ENCODE measurements around the gene PVRIG. TPM values are rescaled to one million over a fixed set of nuclear protein-coding genes. Genes with fewer than 3 reads are reported as not detected.
A peak's percentile ranks its signal among the peaks of the same experiment; 100 is the strongest.
"Not testable (repeated sequence)": the region's sequence is repeated elsewhere in the genome, so short reads cannot be mapped to it uniquely, and the experiment has no call there.

PVRIG gene
- total RNA-seq (not detected in 2 replicates), polyA plus RNA-seq (1.4 TPM in 2 replicates)

DNA sequence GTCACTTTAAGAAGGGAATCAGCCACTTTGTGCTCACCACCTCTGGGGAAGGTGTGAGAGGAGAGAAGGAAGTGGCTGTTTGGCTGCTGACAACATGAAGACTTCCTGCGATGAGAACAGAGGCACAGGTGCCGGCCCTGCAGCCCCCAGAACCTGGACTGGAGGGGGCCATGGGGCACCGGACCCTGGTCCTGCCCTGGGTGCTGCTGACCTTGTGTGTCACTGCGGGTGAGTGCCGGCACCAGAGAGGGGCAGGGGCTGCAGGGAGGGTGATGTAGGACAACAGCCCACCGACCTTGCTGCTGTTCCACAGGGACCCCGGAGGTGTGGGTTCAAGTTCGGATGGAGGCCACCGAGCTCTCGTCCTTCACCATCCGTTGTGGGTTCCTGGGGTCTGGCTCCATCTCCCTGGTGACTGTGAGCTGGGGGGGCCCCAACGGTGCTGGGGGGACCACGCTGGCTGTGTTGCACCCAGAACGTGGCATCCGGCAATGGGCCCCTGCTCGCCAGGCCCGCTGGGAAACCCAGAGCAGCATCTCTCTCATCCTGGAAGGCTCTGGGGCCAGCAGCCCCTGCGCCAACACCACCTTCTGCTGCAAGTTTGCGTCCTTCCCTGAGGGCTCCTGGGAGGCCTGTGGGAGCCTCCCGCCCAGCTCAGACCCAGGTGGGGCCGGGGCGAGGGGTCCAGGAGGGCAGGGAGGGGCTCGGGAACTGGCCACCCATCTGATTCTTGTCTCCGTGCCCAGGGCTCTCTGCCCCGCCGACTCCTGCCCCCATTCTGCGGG, at the start of gene PVRIG:
PVRIG (plus strand) TSS at position 149 of the 785 bp plus-strand sequence; CDS start at position 171, 22 bp downstream.
- H3K4me1 ChIP-seq (ENCODE audit: insufficient read depth); H3K9me2 ChIP-seq (replicated peaks; ENCODE audit: insufficient read depth); H3K9me3 ChIP-seq (ENCODE audit: low read depth); H3K27me3 ChIP-seq; H3K4me3 ChIP-seq; H3K36me3 ChIP-seq (replicated peaks; ENCODE audit: insufficient read depth, low read depth); H3K27ac ChIP-seq; H2AFZ ChIP-seq; H4K20me1 ChIP-seq (ENCODE audit: insufficient read depth, poor library complexity, severe bottlenecking); H3K79me2 ChIP-seq; H3K4me2 ChIP-seq; DNase-seq (ENCODE audit: low spot score): not testable (repeated sequence)
- 95% methylated on average over 18 of the region's 27 CpGs for whole genome bisulfite sequencing (ENCODE audit: low lambda C conversion rate, missing lambda C conversion rate)

- TF ChIP-seq CTCF (IDR thresholded peaks at IDR 0.05; ENCODE audit: poor library complexity): no peak
- TF ChIP-seq EZH2phosphoT487 (IDR thresholded peaks at IDR 0.05; ENCODE audit: low read depth, severe bottlenecking, unreplicated experiment): no peak
- no peak for TF ChIP-seq EZH2 (IDR thresholded peaks at IDR 0.05; ENCODE audit: borderline replicate concordance)
- Histone ChIP-seq H3K27me3 (peaks cover 18% of the 10 kb centered on the region), H3K79me2 (no peaks in the 10 kb centered on the region), H2AFZ (no peak overlapping the region), H3K4me3 (no peak overlapping the region), H4K20me1 (ENCODE audit: insufficient read depth, poor library complexity, severe bottlenecking) (no peaks in the 10 kb centered on the region), H3K27ac (no peak overlapping the region), H3K36me3 (replicated peaks; ENCODE audit: insufficient read depth, low read depth) (no peaks in the 10 kb centered on the region), H3K9me3 (ENCODE audit: low read depth) (no peaks in the 10 kb centered on the region), H3K4me2 (no peak overlapping the region), H3K4me1 (ENCODE audit: insufficient read depth) (peaks cover 20% of the 10 kb centered on the region), H3K9me2 (replicated peaks; ENCODE audit: insufficient read depth) (no peaks in the 10 kb centered on the region)
- DNase-seq (ENCODE audit: low spot score): no peak
- 88% methylated on average over 11 of the region's 11 CpGs for WGBS (ENCODE audit: low lambda C conversion rate, missing lambda C conversion rate)
These were observed 49.5 kb upstream of the PVRIG start for GRCh38 chr7:100170101-100170897.

DNA sequence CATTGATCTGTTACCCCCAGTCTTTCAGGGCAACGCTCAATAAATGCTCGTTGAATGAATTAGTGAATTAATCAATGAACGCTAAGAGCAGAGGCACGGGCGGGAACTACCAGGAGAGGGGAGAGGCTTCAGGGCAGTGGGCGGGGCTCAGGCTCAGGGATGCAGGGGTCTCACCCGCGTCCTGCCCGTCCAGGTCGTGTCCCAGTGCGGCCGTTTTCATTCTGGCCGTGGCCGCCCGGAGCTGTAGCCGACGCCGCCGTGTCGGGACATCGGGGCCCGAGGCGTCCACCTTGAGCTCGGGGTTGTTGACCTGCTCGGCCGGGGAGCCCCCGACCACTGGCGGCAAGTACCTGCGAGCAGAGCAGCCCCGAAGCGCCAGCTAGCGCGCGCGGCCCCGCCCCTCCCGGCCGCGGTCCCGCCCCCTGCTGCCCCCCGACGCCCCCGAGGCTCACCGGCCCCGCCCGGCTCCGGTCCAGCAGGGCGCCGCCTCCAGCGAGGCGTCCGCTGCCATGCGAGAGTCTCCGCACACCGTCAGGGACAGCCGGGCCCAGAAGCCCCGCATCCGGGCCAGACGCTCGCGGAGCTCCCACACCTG, 48.6 kb upstream of the PVRIG start:
- no peak for TF ChIP-seq EZH2phosphoT487 (IDR thresholded peaks at IDR 0.05; ENCODE audit: low read depth, severe bottlenecking, unreplicated experiment)
- TF ChIP-seq CTCF (IDR thresholded peaks at IDR 0.05; ENCODE audit: poor library complexity): no peak
- no peak for TF ChIP-seq EZH2 (IDR thresholded peaks at IDR 0.05; ENCODE audit: borderline replicate concordance)
- 6% methylated on average over 24 of the region's 61 CpGs for WGBS (ENCODE audit: low lambda C conversion rate, missing lambda C conversion rate)
- Histone ChIP-seq H4K20me1 (ENCODE audit: insufficient read depth, poor library complexity, severe bottlenecking) (no peaks in the 10 kb centered on the region), H3K9me3 (ENCODE audit: low read depth) (no peaks in the 10 kb centered on the region), H3K79me2 (no peaks in the 10 kb centered on the region), H3K36me3 (replicated peaks; ENCODE audit: insufficient read depth, low read depth) (no peaks in the 10 kb centered on the region), H3K4me2 (peak overlapping the region; percentile 93), H3K4me3 (peak overlapping the region; percentile 33), H3K9me2 (replicated peaks; ENCODE audit: insufficient read depth) (no peaks in the 10 kb centered on the region), H3K27ac (no peak overlapping the region), H3K27me3 (peaks cover 18% of the 10 kb centered on the region), H2AFZ (peak overlapping the region; percentile 52), H3K4me1 (ENCODE audit: insufficient read depth) (peaks cover 20% of the 10 kb centered on the region)
- peak; percentile 53 for DNase-seq (ENCODE audit: low spot score)
